A549 treated with CpdA at 1 μM for 4 hours (cell line): ENCODE data around the gene PRAC2. TPM values are rescaled to one million over a fixed set of nuclear protein-coding genes. Genes with fewer than 3 reads are reported as not detected.

Source experiments
- total RNA-seq: library from RNA; stranded (reverse); fragments of 200-300 nt; extraction: Qiagen RNA extraction; gene quantifications from 5 replicates; pipeline ENCODE4 v1.2.3, GENCODE V29; 2022; ENCODE audit warnings: low read depth

The PRAC2 gene
- not detected in 5 replicates for total RNA-seq

GRCh38 chr17:48722915-48723422 is at the start of gene PRAC2:
Gene PRAC2 (plus strand): TSS chr17:48723185. CDS start chr17:48724411, 1,226 bp downstream.

GRCh38 chr17:48722201-48722907 is 631 bp upstream of the PRAC2 start, which contains the start of gene PRAC1:
Gene PRAC1 (minus strand): TSS chr17:48722518. CDS start chr17:48722392, 126 bp downstream.

GRCh38 chr17:48728232-48729231 is 5.5 kb downstream of the PRAC2 start, which contains the start of gene HOXB13:
Gene HOXB13 (minus strand): TSS chr17:48728750. CDS start chr17:48728593, 157 bp downstream.

Other genes with a start within 250 kb of the PRAC2 start
- not detected in 5 replicates for gene HOXB1, start 192.2 kb upstream of the PRAC2 start, total RNA-seq
- gene HOXB2, start 178.1 kb upstream of the PRAC2 start, total RNA-seq = 0.44 to 0.69 TPM (median 0.55 TPM) in 4 of 5 replicates, not detected in the other
- 0.09 to 0.17 TPM (median 0.13 TPM) in 5 replicates for gene HOXB4, start 144.8 kb upstream of the PRAC2 start, total RNA-seq
- gene HOXB3, start 132.9 kb upstream of the PRAC2 start, total RNA-seq = 3.8 to 9.3 TPM (median 5.9 TPM) in 5 replicates
- gene HOXB5, start 129.4 kb upstream of the PRAC2 start, total RNA-seq = 1.8 to 2.8 TPM (median 2.4 TPM) in 5 replicates
- 4.8 to 6.8 TPM (median 5.4 TPM) in 5 replicates for gene HOXB6, start 118.2 kb upstream of the PRAC2 start, total RNA-seq
- gene HOXB7, start 112.2 kb upstream of the PRAC2 start, total RNA-seq = 31.4 to 36.6 TPM (median 33.3 TPM) in 5 replicates
- gene HOXB8, start 107.9 kb upstream of the PRAC2 start, total RNA-seq = 7.1 to 9.6 TPM (median 8.0 TPM) in 5 replicates
- 7.7 to 9.1 TPM (median 8.1 TPM) in 5 replicates for gene HOXB9, start 96.8 kb upstream of the PRAC2 start, total RNA-seq
- not detected in 5 replicates for gene PRAC1, start 667 bp upstream of the PRAC2 start, total RNA-seq
- 1.7 to 2.8 TPM (median 2.7 TPM) in 5 replicates for gene HOXB13, start 5.6 kb downstream of the PRAC2 start, total RNA-seq
- 0.45 to 1.5 TPM (median 0.73 TPM) in 5 replicates for gene TTLL6, start 94.0 kb downstream of the PRAC2 start, total RNA-seq
- gene CALCOCO2, start 107.8 kb downstream of the PRAC2 start, total RNA-seq = 60.6 to 81.8 TPM (median 75.8 TPM) in 5 replicates
- gene ATP5MC1, start 169.6 kb downstream of the PRAC2 start, total RNA-seq = 530 to 704 TPM (median 603 TPM) in 5 replicates
- 117 to 133 TPM (median 128 TPM) in 5 replicates for gene UBE2Z, start 185.2 kb downstream of the PRAC2 start, total RNA-seq
- 265 to 342 TPM (median 322 TPM) in 5 replicates for gene SNF8, start 221.7 kb downstream of the PRAC2 start, total RNA-seq
- 3.9 to 4.7 TPM (median 3.9 TPM) in 5 replicates for gene GIP, start 245.4 kb downstream of the PRAC2 start, total RNA-seq